Common myeloid progenitor, CD34-positive (primary cell): Measurements from ENCODE around the gene BMPER.

ENCODE experiments used
- CTCF ChIA-PET: fragments of 350-600 bp; sonication (Branson Sonifier 250); formaldehyde crosslinking; loops from one replicate; lab custom pipeline; 2021; ENCODE audit warnings: antibody characterized with exemption; lab: Charles Lee
- POLR2A ChIA-PET: fragments of 350-600 bp; sonication (Branson Sonifier 250); formaldehyde crosslinking; loops from one replicate; lab custom pipeline; 2021; ENCODE audit warnings: antibody characterized with exemption; lab: Charles Lee
- DNase-seq, 3 donors: peaks; one replicate each; pipeline versions ENCODE4 v3.0.0 to v3.0.0-alpha.2; 2013
- H3K27ac ChIP-seq, 2 experiments: 1 replicate in 1 of 2; 2 replicates in 1 of 2; pipeline ENCODE4 v1.7.0; 2013; ENCODE audit warnings: inconsistent platforms in 2 of 2, low read length in 2 of 2, mild to moderate bottlenecking in 2 of 2, low read depth in 1 of 2, moderate library complexity in 1 of 2; ENCODE audit not compliant: severe bottlenecking in 2 of 2, insufficient read depth in 1 of 2, poor library complexity in 1 of 2
- H3K27me3 ChIP-seq, 5 experiments: replicated peaks in 2 of 5; 1 replicate in 3 of 5; 2 replicates in 2 of 5; pipeline versions ENCODE4 v1.6.1 to v1.7.0; 2013; ENCODE audit warnings: low read length in 4 of 5, mild to moderate bottlenecking in 2 of 5, moderate library complexity in 2 of 5, inconsistent platforms in 1 of 5; ENCODE audit not compliant: insufficient read depth in 5 of 5, control insufficient read depth in 4 of 5
- H3K36me3 ChIP-seq, 4 experiments: 1 replicate in 2 of 4; 2 replicates in 2 of 4; pipeline versions ENCODE4 v1.6.1 to v1.7.0; 2013; ENCODE audit warnings: low read length in 3 of 4, control low read depth in 1 of 4, mild to moderate bottlenecking in 1 of 4; ENCODE audit not compliant: control insufficient read depth in 4 of 4, insufficient read depth in 4 of 4
- H3K4me1 ChIP-seq, 4 experiments: 1 replicate in 3 of 4; 2 replicates in 1 of 4; pipeline versions ENCODE4 v1.6.1 to v1.7.1; 2013; ENCODE audit warnings: low read length in 3 of 4, mild to moderate bottlenecking in 3 of 4, control low read depth in 1 of 4, inconsistent platforms in 1 of 4, moderate library complexity in 1 of 4; ENCODE audit not compliant: control insufficient read depth in 4 of 4, insufficient read depth in 4 of 4; ENCODE audit errors: control extremely low read depth in 1 of 4
- H3K4me3 ChIP-seq, 7 experiments: 1 replicate in 4 of 7; 2 replicates in 3 of 7; pipeline versions ENCODE4 v1.5.1 to v1.7.0; 2013; ENCODE audit warnings: mild to moderate bottlenecking in 7 of 7, low read length in 6 of 7, moderate library complexity in 6 of 7, inconsistent platforms in 2 of 7, low read depth in 2 of 7, control low read depth in 1 of 7; ENCODE audit not compliant: insufficient read depth in 4 of 7, control insufficient read depth in 1 of 7; ENCODE audit errors: extremely low read depth in 1 of 7
- H3K9me3 ChIP-seq, 5 experiments: 1 replicate in 4 of 5; 2 replicates in 1 of 5; pipeline versions ENCODE4 v1.6.1 to v1.7.1; 2013; ENCODE audit warnings: low read length in 4 of 5, mild to moderate bottlenecking in 2 of 5, inconsistent platforms in 1 of 5, low read depth in 1 of 5, moderate library complexity in 1 of 5; ENCODE audit not compliant: control insufficient read depth in 4 of 5, insufficient read depth in 2 of 5; ENCODE audit errors: control extremely low read depth in 1 of 5
- WGBS: methylation state at CpG from one replicate; pipeline ENCODE4 v1.1.5; 2013; ENCODE audit not compliant: insufficient coverage; 5-methylcytosine and 5-hydroxymethylcytosine counted together

Gene BMPER

DNA sequence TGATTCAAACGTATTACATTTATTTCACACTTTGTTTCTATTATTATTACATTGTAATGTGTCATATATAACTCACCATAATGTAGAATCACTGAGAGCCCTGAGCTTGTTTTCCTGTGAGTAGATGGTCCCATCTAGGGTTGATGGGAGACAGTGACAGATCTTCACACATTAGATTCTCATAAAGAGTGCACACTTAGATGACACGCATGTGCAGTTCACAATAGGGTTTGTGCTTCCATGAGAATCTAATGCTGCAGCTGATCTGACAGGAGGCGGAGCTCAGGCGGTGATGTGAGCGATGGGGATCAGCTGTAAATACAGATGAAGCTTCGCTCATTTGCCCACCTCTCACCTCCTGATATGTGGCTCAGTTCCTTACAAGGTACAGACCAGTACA, 36.1 kb downstream of the BMPER start:
- 100% methylated on average over 5 of the region's 6 CpGs for WGBS
- ChIA-PET POLR2A (no interaction called here), CTCF (no interaction called here)

DNA sequence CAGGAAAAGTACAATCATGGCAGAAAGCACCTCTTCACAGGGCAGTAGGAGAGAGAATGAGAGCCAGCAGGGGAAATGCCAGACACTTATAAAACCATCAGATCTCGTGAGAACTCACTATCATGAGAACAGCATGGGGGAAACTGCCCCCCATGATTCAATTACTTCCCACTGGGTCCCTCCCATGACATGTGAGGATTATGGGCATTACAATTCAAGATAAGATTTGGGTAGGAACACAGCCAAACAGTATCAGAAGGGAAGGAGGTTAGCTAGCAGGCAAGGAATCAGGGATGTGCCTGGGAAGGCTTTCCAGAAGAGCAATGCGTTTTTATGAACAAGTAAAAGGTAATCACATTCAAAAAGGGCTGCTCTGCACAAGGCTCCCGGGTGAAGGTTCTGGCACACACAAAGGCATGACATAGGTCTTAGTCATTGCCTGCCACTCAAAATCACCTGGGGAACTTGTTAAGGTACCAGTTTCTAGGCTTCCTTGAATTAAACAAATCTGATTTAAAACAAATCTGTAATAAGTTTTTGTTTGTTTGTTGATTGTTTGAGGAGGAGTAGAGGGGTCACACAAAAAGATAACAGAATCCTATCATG, 40.9 kb downstream of the BMPER start:
- 88% methylated on average over 3 of the region's 3 CpGs for WGBS
- no peak overlapping the region for H3K4me3 ChIP-seq
- H3K27me3 ChIP-seq = no peaks in the 10 kb centered on the region
- no peaks in the 10 kb centered on the region for H3K4me1 ChIP-seq
- DNase-seq = no peak
- no peaks in the 10 kb centered on the region for H3K36me3 ChIP-seq
- ChIA-PET CTCF (no interaction called here), POLR2A (no interaction called here)
- peaks cover 0 to 2% (median 0%) of the 10 kb centered on the region in 5 experiments for H3K9me3 ChIP-seq
- no peak overlapping the region for H3K27ac ChIP-seq

More for the DNA sequence above, 36.1 kb downstream of the BMPER start:
- Histone ChIP-seq H3K9me3 (no peaks in the 10 kb centered on the region), H3K27me3 (peaks cover 0 to 3% (median 2%) of the 10 kb centered on the region in 5 experiments), H3K27ac (no peak overlapping the region), H3K4me1 (no peaks in the 10 kb centered on the region), H3K36me3 (no peaks in the 10 kb centered on the region), H3K4me3 (no peak overlapping the region)
- no peak for DNase-seq

DNA sequence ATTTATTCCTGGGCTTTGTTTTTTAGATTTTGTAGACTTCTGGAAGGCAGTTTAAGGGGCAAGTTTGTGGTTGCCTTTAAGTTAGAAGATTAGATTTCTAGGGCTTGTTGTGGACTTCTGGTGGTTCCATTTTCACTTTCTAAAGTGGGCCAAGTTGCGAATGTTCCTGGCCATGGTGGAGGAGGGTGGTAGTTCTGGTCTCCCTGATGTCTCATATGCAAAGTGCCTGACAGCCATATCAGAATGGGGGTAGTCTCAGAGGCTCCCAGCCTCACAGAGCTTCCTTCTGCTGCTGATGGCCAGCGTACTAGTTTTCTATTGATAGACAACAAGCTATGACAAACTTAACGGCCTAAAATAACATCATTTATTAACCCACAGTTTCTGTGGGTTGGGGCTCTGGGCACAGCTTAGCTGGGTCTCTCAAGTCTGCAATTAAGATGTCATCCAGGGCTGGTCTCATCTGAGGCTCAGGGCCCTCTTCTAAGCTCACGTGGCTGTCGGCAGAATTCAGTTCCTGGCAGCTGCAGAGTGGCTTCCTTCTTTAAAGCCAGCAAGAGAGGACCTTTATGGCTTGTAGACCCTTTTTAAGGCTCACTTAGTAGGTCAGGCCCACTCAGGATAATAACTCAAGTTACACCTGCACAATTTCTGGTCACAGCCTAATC, 44.8 kb downstream of the BMPER start:
- H3K9me3 ChIP-seq = peaks cover 0 to 2% (median 0%) of the 10 kb centered on the region in 5 experiments
- H3K36me3 ChIP-seq = no peaks in the 10 kb centered on the region
- H3K4me1 ChIP-seq = no peaks in the 10 kb centered on the region
- no peak for DNase-seq
- H3K27me3 ChIP-seq = no peaks in the 10 kb centered on the region
- H3K27ac ChIP-seq = no peak overlapping the region
- H3K4me3 ChIP-seq = no peak overlapping the region
- ChIA-PET POLR2A (no interaction called here), CTCF (no interaction called here)
- WGBS = 93% methylated on average over 3 of the region's 5 CpGs

DNA sequence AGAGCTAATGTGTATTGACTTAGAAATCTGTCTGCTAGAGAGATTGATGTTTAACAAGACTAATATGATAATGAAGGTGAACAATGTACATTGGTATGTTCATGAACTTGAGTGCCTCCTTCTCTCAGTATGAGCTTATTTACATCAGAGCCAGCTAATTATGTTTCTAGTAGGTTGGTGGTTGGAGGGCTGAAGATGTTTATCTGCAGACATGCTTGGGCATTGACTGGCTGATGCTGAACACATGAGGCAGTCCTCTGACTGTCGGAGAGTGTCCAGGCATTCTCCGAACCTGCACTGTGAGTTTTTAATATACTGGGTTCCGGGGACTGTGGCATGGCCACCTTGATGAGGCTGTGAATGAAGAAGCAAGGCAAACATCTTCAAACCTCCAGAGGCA, 47.5 kb downstream of the BMPER start:
- no peaks in the 10 kb centered on the region for H3K36me3 ChIP-seq

DNA sequence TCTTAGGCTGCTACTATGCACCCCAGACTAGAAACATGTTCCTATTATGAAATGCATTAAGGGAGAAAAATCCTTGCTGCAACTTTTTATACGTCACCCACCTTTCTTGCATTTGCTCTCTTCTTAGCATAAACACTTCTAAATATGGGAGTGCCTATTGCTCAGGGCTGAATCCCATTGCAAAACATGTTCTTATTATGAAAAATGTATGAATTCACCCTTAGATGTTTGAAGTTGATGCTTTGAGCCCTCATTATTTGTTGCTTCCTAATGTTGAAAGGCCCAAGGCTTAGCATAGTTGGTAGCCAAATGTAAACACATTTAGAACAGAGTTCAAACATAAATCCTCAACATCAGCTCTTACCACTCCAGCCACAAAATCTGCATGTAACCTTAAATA, 52.8 kb downstream of the BMPER start:
- POLR2A ChIA-PET = no interaction called here
- CTCF ChIA-PET = no interaction called here
- Histone ChIP-seq H3K4me1 (no peaks in the 10 kb centered on the region), H3K27ac (no peak overlapping the region), H3K36me3 (no peaks in the 10 kb centered on the region), H3K9me3 (no peaks in the 10 kb centered on the region), H3K4me3 (no peak overlapping the region), H3K27me3 (peaks cover 0 to 3% (median 0%) of the 10 kb centered on the region in 5 experiments)
- DNase-seq = no peak
- WGBS = no CpG with 5 or more reads among the region's 1 CpG

More for the DNA sequence above, 47.5 kb downstream of the BMPER start:
- ChIA-PET CTCF (no interaction called here), POLR2A (no interaction called here)
- no peak overlapping the region for H3K27ac ChIP-seq
- DNase-seq = no peak
- no peak overlapping the region for H3K4me3 ChIP-seq
- 95% methylated on average over 3 of the region's 3 CpGs for WGBS
- H3K9me3 ChIP-seq = peaks cover 0 to 2% (median 0%) of the 10 kb centered on the region in 5 experiments
- no peaks in the 10 kb centered on the region for H3K4me1 ChIP-seq
- no peaks in the 10 kb centered on the region for H3K27me3 ChIP-seq

DNA sequence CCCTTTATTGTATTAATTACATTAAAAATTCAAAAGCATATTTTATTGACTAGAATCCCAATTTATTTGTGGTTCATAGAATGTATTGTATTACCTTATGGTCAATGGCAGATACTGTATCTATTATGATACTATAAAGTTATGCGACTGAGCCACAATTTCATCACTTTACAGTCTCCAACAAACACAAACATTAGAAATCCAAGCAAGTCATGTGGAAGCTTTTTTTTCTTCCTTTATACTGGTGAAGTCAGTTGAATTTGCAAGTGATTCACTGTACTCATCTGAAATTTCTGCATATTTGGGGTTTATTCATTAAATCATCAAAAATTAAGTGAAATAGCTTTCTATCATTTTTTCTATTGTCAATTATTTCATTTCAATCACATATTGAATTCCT, 54.3 kb downstream of the BMPER start:
- Histone ChIP-seq H3K36me3 (no peaks in the 10 kb centered on the region), H3K27me3 (peaks cover 0 to 3% (median 0%) of the 10 kb centered on the region in 5 experiments), H3K9me3 (no peaks in the 10 kb centered on the region), H3K27ac (no peak overlapping the region), H3K4me1 (no peaks in the 10 kb centered on the region), H3K4me3 (no peak overlapping the region)
- POLR2A ChIA-PET = no interaction called here
- CTCF ChIA-PET = no interaction called here
- no peak for DNase-seq
- no CpG with 5 or more reads among the region's 1 CpG for WGBS

DNA sequence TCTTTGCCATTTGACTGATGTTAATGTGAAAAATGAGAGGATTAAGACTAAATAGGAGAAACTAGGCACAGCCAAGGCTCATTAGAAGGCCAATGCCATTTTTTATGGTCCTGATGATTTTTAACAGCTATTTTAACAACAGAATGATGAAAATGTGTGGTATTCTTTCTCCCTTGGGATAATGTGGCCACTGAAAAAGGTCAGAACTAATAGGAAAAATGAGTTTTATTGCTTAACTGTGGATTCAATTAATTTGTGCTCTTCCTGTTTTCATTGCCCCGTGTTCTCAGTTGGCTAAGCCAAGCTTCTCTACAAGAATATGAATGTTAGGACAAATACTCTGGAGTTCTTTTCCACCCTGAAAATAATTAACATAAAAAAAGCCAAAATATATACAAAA, 56.6 kb downstream of the BMPER start:
- Histone ChIP-seq H3K27ac (no peak overlapping the region), H3K9me3 (no peaks in the 10 kb centered on the region), H3K36me3 (no peaks in the 10 kb centered on the region), H3K4me3 (no peak overlapping the region), H3K4me1 (no peaks in the 10 kb centered on the region), H3K27me3 (peaks cover 0 to 3% (median 0%) of the 10 kb centered on the region in 5 experiments)
- no peak for DNase-seq
- CTCF ChIA-PET = no interaction called here
- WGBS = no CpG with 5 or more reads among the region's 1 CpG
- POLR2A ChIA-PET = no interaction called here
